ENCODE data around the gene DUS2.

GRCh38 chr16:68073902-68074760, 51.0 kb downstream of the DUS2 start:
- TF ChIP-seq CTCF (conservative IDR thresholded peaks at IDR 0.05; ENCODE audit: low read length) (no peak), EZH2phosphoT487 (IDR thresholded peaks at IDR 0.05; ENCODE audit: borderline replicate concordance, low read depth, low read length) (no peak)

All from OCI-LY7 (cell line).